Measurements from ENCODE around the gene MEIS2.

The MEIS2 gene

DNA sequence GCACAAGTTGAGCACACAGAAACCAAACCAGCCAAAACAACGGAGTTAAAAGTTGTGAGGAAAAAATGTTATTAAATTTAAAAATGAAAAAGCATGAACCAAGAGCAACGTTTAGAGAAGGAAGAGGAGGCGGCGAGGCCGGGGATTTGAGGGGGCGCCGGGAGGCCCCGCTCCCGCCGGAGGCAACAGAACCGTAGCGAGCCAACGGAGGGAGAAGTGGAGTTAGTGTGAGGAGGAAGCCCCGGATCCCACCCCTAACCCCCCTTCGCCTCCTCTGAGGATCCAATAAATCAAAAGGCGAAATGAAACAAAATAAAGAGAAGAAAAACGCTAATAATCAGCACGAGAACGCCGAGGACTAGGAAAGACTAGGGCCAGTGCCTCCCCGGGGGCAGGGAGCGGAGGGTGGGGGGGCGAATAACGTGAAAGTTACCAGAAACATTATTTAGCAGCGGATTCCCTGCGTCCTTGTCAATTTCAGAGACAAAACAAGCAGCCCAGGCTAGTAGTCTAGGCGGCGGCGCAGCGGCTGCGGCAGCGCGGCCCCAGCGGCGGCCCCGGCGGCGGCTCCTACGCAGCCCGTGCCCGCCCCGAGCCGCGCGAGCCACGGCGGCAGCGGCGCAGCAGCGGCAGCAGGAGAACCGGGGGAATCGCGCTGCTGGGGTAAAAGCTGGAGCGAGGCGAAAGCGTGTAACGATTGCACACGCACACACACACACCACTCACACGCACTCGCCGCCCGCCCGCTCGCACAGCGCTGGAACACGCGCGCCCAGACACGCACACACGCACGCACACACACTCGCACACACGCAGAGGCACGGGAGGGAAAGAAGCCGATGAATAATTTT is 1.7 kb downstream of the MEIS2 start:
- no peak for DNase-seq (ENCODE audit: low read depth in 2 of 2)

DNA sequence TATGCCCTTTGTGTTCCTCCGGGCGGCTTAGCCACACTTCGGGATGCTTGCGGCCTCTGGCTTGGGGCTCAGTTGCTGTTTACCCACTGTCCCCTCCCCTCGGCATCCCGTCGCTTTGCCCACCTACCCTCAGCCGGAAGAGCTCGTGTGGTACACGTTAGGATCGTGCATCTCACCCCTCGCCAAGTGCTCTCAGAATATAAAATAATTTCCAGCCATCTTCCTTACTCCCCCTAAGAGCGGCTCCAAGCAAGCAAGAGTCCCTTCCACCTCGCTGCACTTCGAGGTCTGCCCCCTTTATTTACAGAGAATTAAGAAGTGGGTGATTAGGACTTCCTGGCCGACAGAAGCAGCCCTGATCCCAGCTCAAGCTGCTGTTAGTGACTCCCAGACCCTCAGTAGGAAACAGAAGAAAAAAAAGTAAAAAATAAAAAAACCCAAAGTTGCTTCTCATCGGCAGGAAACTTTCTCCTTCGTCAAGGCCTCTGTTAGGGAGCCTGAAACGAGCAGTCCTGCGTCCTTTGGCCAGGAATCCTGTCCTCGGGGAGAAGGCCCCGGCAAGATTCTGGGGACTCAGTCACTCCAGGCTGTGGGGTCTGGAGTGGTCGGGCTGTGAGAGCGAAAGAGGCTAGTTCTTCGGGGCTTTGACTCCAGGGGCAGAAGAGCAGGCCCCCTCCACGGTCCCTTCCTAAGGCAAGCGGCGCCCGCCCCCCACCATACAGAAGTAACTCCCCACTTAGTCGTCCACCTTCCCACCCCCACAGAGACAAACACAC is 3.0 kb downstream of the MEIS2 start:
- DNase-seq (ENCODE audit: low read depth in 2 of 2) = no peak

DNA sequence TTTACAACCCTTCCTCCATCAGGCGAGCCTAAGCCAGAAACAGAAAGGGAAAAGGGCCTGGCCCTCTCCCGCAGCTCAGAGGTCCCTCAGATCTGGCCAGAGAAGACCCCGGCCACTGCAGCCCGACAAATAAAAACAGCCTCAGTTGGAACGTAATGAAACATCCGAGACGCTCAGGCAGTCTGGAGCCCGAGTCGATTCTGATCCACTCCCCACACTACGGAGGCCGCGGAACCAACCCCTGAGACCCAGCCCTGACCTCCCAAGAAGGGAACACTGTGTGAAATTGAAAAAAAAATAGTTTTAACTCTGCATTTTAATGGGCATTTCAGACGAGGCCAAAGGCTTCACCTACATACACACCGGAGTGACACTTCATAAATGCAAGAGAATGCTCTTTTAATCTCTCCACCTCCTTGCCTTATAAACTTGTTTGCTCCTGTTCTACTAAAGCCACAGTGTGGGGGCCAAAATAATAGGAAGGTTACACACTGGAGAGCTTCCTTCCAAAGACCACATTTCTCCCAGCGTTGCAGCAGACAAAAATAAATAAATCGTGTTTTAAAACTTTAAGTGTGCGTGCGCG is 3.7 kb downstream of the MEIS2 start:
- DNase-seq (ENCODE audit: low read depth in 2 of 2) = no peak

DNA sequence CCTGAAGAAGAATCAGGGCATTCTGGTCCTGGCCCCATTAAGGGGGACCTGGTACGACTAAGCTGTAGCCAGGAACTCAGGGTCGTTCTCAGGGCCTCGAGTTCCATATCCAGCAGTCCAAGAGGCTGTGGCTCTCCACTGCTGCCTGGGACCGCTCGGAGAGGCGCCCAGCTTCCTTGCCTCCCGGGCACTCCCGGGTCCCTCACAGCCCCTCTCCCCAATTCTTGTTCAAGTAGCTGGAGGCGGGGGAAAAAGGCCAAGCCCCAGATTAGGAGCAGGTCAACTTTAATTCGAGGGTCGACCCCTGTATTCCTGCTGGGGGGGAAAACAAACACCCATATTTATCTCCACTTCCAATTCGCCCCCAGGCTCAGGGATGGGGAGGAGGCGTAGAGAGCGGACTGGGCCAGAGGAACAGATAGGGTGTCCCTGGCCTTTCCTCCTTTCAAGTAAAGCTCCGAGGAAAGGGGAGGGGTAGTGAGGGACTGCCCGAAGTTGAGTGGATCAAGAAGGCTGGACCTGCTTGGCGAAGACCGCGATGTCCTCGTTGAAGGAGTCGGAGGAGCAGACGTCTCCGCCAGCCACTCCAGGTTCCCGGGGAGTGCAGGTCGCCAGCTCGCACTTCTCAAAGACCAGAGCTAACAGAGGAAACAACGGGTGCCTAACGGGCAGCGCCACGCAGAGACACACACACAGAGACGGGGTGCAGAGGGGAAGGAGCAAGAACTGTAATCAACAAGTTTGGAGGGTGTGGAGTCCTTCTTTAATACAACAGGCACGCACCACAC is 4.4 kb downstream of the MEIS2 start:
- no peak for DNase-seq (ENCODE audit: low read depth in 2 of 2)

DNA sequence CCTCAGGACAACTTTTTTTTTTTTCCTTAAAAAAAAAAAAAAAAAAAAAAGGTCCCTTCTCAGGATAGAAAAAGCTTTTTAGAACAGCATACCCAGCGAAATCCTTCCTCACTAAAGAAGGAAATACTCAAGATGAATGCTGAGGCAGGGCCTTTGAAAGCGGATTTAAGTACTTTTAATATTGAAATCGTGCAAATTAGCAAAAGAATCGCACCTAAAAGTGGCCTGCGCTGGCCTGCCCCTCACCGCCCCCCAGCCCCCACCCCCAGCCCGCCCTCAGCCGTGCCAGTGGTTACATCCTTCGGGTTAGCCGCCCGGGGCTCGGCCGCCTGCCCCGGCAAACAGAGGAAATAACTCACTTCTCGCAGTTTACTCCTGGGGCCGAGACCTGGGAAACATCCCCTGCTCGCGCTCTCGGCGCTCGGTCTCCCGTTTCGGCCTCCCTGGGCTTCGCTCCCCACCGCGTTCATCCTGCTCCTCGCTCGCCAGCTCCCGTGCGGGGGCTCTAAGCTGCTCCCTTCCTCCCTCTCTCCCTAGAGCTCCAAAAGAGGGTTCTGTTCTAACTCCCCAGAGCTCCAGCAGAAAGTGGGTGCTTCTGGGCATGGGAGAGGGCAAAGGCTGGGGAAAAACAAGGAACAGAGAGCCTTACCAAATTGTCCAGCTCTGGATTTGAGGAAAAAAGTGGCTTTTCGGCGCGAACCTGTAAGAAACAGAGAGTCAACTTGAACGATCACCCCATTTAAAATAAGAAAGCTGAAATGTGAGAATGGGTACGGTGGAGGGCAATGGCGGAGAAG is 5.2 kb downstream of the MEIS2 start:
- no peak for DNase-seq (ENCODE audit: low read depth in 2 of 2)

DNA sequence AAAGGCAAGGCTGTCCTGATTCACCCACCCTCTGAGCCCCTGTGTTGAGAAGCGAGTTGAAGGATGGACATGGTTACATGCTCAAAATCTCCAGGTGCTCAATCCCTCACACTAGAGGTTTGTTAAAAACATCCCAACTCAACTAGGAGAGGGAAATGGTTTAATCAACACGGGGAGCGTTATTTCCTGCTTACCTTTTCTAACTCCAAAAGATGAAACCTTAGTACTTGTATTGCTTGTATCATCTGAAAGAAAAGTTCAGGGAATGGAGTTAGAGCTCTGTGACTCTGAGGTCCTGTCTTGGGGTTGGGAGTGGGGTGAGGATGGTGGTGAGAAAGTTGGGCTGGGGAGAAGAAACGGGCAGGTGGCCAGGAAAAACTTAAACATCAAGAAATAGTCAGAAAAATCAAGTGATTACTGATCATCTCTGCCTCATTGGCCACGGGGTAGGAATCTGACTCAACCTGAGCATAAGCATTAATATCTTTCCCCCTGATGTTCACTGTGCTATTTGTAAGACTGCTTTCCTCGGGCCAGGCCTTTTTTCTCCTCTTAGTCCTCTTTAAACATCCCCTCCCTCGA is 5.9 kb downstream of the MEIS2 start:
- no peak for DNase-seq (ENCODE audit: low read depth in 2 of 2)

DNA sequence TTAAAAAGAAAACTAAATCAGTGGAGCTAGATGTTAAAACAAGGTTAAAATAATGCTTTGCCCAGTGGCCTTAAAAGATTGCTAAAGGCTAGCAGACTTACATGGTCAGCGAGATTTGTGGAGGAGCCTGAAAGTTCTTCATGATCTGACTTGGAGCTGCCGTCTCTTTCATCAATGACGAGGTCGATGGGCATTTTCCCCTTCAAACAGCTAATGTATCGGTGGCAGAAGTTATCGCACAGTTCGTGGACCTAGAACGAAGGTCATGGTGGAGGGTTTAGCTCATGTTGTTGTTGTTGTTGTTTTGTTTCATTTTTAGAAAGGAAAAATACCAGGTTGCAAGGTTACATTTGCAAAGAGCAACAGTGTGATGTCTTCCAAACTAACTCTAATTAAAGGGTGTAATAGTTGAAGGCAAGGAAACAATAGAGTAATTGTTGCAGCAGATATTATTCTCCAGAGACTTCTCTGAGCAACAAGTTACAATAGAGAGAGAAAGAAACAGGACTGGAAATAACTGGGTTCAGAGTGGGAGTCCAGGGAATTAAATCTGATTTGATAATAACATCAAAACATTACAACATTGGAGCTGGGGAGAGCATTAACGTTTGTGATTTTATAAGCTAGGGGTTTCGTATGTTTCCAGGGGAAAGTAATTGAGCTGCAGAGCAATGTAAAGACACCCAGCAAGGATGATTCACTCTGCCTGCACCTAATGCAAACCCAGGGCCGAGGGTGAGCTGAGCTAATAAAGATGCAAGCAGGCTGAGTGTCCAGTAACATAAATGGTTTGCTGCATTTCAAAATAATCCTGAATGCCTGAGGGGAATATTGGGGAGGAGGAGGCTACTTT is 6.6 kb downstream of the MEIS2 start:
- DNase-seq (ENCODE audit: low read depth in 2 of 2) = no peak

DNA sequence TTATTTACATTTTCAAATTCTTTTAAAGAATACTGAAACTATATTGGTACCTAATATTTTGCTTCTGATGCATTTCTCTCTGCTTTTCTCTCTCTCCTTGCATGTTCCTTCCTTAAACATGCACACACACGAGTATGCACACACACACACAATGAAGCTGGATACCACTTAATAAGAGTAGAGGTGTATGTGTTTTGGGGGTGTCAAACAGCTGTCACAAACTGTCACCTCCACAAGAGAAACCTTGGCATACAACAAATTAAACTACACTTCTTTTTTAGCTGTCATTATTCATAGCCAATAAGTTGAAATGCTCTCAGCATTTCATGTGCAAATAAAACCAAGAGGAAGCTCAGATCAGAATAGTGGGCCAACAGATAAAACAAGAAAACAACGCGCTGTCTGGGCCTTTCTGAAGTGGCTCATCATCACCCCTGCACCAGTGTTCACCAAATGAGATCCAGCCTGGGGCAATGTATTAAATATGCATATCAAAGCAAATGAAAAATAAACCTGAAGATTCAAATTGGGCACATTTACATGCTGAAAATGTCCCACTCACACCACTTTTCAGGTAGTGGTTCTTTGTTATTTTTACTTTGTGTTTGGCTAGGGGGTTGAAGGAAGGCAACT is 9.7 kb downstream of the MEIS2 start:
- no peak for DNase-seq (ENCODE audit: low read depth in 2 of 2)

DNA sequence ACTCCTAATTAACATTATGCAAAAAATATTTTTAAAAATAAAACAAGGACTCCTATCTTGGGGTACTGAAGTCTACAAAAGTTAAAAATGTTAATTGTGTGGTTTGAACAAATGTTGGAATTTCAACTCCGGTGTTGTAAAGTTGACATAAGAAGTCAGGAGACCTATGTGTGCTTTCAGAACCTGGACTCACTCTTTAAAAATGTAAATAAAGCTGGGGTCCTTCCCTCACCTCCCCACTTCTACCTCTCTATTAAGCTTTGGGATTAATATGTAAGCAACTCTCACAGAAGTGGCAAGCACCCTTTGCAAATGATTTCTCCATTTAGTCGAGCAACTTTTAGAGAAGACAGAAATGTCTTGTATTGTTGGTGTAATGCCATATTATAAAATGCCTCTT is 11.9 kb downstream of the MEIS2 start:
- DNase-seq (ENCODE audit: low read depth in 2 of 2) = no peak

DNA sequence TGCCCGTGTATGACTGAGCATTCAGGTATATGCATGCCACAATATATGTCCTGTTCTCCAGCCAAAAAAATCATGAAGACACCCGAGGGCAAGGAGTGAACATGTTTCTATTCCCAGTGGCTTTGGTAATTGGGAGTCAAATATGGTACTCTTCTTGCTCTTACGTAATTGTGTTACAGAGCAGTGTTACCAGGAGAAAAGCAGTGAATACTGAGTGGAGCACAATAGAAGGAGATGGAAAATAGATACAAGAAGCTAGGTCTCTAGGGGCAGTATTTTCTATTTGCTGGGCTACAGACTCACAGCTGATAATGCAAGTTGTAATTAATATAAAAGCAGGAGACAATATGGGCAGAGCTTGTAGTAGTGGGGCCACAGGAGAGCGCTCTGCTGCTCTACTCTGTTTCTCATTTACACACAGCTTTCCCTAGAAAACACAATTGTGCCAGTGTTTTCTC is 13.2 kb downstream of the MEIS2 start:
- DNase-seq (ENCODE audit: low read depth in 2 of 2) = no peak

DNA sequence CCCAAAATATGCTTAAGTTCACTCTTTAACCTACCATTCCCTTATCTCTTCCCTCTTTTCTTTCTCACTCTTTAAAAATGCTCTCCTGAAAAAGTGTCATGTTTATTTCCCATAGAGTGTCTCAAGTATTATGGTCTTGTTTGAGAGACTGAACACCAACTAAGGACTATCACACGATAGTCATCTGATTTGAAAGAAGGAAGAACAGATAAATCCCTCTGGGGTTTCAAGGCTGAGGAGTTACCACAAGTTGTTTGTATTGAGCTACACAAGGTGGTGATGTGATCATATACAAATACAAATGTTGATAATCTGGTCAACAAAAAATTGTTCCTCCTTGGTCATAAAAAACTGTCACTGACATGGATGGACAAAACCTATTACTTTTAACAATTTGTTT is 13.8 kb downstream of the MEIS2 start:
- DNase-seq (ENCODE audit: low read depth in 2 of 2) = no peak

DNA sequence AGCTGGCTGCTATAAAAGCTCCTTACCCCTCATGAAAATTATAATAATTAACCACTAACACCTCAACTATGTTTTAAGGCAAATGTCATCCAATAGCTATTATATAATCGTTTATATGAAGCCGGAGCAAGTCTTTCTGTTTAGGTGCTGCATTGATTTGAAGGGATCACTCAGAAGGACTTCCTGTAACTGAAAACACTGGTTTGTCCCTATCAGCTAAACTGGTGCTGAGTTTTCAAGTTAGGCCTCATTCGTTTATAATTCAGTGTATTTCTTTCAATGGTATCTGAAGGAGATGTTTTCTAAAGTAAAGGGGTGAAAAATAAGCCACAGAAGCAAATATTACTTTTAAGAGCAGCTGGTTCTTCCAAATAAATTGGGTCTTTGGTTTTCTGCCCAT is 14.2 kb downstream of the MEIS2 start:
- no peak for DNase-seq (ENCODE audit: low read depth in 2 of 2)

DNA sequence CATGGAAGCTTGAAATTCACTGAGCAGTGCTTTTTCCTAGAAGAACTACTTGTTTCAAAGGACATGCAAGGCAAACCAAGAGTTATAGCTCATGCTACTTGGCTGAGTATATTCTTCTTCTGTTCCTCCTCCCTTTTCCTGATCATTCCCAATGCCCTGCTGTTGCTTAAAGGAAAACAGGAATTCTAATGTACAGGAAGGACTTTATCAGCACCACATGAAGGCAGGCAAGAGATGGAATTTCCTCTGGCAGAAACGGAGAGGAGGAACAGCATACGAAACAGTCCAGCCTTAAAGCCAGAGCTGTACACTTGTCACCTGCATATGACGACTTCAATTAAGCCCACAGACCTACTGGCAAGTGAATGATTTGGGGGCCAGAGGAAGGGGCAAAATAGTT is 15.7 kb downstream of the MEIS2 start:
- no peak for DNase-seq (ENCODE audit: low read depth in 2 of 2)

DNA sequence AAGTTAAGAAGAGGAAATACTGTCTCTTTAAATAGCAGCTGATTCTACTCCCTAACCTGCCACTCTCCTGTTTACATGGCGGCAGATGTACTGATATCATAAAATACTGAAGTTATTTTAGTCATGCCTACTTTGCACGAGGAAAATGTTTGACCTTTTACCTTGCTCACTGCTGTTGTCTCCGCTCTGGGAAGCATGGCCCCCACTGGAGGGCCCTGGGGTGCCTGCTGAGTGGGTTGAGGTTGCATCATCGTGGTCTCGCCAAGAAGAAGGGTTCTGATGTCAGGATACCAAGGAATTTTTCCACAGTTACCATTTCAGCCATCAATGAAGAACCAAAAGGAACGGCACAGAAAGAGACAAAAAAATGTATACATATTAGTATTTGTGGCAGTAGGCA is 16.7 kb downstream of the MEIS2 start:
- no peak for DNase-seq (ENCODE audit: low read depth in 2 of 2)

DNA sequence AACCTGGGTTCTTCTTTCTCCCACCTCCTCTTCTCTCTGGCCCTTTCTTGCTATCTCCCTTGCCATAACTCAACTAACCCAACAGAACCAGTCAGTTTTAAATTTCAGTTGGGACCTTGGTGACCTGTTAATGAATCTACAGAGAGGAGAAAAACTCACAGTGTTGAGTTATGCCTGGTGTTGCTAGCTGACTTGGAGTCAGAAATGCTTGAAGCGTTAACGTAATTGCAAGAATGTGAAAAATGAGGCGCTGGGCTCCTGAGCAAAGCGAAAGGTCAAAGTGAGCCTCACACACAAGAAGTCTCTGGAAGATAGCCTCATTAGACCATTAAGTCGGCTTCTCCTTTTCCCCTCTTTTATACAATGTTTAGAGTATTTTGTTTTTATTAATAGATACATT is 18.4 kb downstream of the MEIS2 start:
- DNase-seq (ENCODE audit: low read depth in 2 of 2) = no peak

DNA sequence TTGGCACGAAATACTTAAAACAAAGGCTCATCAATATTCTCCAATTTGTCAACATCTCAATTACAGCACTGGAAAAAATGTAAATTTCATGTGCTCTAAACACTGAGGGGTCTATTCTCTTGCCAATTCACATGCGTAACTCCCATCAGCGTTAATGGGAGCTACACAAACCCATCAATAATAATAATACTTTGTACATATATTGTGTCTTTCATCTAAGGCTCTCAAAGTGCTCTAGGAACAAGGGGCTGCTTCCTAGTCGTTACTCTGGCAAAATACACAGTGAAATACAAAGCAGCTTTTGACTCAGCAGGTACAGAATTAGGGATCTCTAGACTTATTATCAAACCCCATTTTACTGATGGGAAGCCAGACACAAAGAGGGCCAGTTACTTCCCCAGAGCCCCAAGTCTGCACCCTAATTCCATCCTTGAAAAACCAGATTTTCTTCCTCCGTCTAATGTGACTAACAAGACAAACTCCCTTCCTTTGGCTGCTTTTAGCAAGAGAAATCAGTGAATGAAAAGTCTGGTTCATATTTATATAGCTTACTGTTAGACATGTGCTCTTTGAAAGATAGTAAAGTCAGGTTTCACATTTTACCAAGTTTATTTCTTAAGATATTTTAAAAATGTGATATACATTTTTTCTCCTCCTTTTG is 20.0 kb downstream of the MEIS2 start:
- no peak for DNase-seq (ENCODE audit: low read depth in 2 of 2)

DNA sequence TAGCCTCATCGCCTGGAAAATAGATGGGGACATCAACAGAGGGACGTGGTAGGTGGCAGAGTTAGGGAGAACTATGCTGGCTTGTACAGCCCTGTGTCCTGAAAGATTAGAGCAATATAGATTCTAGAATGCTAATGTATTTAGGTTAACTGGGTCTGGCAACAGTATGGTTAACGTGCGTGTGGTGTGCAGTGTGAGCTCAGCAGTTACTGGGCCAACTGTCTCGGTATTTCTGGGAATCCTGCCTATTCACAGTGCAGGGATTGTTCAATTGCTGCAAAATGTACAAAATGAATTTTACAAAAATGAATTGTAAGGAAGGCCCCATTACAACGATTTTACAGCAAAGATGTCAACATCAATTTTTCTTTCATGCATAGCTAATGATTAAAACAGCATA is 20.6 kb downstream of the MEIS2 start:
- DNase-seq (ENCODE audit: low read depth in 2 of 2) = no peak

DNA sequence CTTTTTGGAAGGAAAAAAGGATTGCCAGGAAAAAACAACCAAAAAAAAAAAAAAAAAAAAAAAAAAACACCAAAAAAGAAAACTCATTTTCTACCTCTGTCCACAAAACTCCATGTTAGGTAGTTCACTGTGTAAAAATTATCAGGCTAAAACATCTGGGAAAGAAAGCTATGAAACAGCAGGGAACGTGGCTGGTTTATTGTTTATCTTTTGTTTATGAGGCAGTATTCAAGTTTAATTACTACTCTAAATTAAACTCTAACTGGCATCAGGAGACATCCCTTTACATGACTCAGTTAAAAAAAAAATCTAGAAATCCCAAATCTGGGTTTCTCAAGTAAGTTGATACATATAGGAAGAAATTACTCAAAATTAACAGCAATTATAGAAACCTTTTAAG is 21.8 kb downstream of the MEIS2 start:
- no peak for DNase-seq (ENCODE audit: low read depth in 2 of 2)
